NCI-H2107 treated with DMSO at 0.1 percent for 48 hours (cell line): ENCODE results near the gene TDRD7.
A peak's percentile ranks its signal among the peaks of the same experiment; 100 is the strongest.

ENCODE experiments used
- DNase-seq: peaks from one replicate; lab custom pipeline; 2025; ENCODE audit not compliant: unreplicated experiment; lab: John Stamatoyannopoulos, UW

TDRD7 gene, protein sequence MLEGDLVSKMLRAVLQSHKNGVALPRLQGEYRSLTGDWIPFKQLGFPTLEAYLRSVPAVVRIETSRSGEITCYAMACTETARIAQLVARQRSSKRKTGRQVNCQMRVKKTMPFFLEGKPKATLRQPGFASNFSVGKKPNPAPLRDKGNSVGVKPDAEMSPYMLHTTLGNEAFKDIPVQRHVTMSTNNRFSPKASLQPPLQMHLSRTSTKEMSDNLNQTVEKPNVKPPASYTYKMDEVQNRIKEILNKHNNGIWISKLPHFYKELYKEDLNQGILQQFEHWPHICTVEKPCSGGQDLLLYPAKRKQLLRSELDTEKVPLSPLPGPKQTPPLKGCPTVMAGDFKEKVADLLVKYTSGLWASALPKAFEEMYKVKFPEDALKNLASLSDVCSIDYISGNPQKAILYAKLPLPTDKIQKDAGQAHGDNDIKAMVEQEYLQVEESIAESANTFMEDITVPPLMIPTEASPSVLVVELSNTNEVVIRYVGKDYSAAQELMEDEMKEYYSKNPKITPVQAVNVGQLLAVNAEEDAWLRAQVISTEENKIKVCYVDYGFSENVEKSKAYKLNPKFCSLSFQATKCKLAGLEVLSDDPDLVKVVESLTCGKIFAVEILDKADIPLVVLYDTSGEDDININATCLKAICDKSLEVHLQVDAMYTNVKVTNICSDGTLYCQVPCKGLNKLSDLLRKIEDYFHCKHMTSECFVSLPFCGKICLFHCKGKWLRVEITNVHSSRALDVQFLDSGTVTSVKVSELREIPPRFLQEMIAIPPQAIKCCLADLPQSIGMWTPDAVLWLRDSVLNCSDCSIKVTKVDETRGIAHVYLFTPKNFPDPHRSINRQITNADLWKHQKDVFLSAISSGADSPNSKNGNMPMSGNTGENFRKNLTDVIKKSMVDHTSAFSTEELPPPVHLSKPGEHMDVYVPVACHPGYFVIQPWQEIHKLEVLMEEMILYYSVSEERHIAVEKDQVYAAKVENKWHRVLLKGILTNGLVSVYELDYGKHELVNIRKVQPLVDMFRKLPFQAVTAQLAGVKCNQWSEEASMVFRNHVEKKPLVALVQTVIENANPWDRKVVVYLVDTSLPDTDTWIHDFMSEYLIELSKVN

DNA sequence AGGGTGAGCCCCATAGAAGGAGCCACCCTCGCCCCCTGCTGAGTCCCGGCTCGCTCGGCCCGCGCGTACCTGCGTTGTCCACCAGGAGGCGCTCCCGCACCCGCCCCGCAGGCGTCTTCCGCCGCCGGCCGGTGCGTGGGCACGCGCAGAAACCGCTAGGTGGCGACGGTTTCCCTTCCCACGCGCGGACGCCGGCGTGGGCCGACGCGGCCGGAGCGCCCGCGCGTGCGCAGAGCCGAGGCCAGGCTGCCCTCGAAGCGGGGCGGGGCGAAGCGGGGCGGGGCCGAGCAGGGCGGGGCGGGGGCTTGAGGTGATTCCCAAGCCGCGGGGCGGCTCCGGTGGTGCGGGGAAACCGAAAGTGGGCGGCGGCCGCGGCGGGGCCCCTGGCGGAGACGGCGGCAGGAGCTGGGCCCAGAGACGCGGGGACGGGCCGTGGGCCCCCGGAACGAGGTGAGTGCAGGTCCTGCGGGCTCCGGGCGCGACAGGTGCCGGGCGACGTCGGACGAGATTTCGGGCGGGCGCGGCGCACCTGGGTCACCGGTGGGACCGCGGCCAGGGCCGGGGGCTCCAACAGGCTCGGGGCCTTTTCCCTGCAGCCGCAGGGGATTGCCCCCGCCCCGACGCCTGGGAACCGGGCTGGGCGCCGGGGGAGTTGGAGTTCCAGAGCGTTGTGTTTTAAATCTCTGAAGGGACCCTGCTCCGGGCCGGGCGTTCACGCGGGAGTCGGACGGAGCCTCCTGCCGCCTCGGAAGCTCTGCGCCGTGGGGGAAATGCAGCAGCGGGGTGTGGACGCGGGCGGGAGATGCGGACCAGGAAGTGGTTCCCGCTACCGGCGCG lies at the start of gene TDRD7:
TDRD7 (plus strand) TSS at position 308 of the 837 bp plus-strand sequence. CDS start 16,370 bp downstream, outside the sequence.
- peak; percentile 59 for DNase-seq

DNA sequence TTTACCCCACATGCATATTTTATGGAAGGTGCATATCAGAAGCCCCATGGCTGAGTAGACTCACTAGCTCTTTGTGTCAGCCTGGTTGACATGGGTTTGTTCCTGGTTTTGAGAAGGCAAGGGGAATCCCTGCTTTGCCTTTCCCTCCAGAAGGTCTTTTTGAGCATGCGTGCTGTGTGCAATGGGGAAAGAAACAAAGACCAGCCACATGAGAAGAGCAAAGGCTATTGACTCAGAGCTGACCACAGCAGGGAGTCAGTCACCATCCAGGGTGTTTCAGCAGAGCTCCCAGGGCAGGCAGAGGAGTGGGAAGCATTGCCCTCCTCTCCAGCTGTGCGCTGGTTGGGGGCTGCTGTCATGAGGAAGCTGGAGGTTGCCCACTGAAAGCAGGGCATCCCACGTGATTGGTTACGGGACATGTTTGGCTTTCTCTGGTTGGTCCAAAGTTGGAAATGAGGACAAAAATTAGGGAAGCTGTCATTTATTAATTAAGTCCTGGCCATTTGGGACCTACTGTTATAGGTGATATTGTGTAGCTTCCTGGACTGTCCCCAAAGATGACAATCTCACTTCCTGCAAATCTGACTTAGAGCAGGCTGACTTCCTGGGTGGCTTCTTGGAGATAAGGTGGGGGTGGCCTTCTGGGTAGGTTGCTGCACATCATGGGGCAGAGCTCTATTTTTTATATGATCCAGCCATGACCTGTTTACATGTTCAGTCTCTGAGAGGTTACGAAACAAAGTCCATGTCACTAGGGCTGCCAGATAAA lies 48.9 kb upstream of the TDRD7 start:
- DNase-seq = no peak

DNA sequence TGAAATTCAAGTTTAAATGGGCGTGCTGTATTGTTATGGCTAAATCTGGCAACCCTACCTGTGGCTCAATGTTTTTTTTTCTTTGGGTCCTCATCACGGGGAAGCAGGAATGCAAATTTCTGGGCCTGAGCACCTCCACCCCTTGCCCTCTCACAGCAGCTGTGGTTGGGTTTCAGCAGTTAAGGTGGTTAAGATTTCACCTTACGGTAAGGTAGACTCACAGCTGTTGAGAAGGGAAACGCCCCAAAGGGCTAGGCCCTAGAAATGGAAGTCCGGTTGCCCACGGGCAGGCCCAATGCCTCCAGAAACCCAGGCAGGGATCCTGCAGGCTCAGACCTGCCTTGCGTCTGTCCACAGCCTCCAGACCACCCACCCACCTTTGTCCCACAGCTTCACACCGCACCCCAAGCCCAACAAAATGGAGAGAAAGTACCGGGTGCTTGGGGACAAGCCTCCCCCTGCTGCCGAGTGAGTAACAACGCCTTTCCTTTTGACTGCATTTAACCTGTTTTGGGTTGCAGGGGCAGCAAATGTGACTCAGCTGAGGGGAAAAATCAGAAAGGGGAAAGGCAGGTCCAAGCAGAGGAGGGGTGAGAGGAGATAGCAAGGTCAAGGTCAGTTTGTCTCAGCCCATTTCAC lies 48.1 kb upstream of the TDRD7 start:
- DNase-seq = no peak

DNA sequence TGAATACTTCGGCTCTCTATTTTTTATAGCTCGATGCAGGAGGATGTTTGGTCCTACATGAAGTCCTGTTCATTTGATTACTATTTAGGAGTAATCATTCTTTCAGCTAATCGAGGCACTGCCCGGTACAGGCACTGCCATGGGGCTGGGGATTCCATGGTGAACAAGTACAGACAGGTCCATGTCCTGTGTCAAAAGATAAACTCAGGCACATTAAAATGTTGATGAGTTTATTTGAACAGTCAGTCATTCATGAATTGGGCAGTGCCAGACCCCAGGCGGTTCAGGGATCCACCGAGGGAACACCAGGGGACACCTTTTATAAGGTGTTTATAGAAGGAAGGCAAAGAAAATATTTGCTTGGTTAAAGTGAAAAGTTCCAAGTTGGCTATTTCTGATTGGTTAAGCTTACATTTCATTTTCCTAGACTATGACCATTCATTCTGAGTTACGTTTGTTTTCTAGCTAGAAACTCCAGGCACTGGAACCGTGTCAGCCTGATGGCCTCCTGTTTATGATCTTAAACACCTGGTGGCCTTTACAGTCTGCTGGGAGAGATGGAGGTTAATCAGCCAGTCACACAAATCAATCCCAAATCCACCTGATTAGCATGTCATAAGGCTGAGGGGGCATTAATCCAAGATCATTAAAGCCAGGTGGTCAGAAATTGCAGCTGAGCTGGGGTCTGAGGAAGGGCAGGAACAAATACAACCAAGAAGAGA lies 47.0 kb upstream of the TDRD7 start:
- DNase-seq = no peak

DNA sequence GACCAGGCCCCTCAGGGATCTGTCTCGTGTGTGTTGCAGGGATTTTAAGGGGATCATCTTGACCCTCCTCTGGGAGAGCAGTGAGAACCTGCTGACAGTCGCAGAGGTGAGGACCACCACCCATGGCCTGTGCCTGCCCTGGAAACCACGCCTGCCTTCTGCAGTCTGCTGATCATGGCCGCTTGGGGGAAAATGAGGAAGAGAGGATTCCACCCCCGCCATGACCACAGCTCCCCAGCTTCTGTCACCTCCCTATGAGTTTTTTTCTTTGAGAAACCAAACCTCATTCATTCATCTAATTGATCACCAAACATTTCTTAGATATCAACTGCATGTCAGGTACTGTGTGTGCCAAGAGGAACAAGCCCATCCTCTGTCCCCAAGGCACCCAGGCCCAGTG lies 46.3 kb upstream of the TDRD7 start:
- no peak for DNase-seq

DNA sequence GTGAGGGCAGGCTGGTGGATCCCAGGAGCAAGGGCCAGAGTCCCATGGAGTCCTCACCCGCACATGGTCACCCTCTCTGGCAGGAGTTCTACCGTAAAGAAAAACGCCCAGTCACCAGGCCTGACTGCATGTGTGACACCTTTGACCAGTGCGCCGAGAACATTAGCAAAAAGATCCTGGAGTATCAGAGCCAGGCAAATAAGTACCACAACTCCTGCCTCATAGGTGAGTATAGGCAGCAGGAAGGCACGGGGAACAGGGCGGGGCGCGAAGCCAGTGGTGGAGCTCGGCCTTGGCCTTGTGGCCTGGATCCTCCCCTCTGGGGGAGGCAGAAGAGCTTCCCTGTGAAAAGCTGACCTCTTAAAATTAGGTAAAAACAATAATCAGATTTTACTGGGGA lies 45.4 kb upstream of the TDRD7 start:
- no peak for DNase-seq

DNA sequence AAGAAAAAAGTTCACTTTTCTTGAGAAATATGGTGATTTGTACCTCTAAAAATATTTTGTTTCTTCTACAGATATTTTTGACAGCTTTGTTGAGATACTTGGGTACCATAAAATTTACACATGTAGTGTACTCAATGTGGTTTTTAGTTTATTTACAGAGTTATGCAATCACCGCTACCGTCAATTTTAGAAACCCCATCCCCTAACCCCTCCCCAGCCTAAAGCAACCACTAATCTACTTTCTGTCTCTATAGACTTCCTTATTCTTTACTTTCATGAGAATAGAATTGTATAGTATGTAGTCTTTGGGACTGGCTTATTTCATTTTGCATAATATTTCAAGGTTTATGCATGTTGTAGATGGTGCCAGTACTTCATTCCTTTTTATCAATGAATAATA lies 45.0 kb upstream of the TDRD7 start:
- no peak for DNase-seq

DNA sequence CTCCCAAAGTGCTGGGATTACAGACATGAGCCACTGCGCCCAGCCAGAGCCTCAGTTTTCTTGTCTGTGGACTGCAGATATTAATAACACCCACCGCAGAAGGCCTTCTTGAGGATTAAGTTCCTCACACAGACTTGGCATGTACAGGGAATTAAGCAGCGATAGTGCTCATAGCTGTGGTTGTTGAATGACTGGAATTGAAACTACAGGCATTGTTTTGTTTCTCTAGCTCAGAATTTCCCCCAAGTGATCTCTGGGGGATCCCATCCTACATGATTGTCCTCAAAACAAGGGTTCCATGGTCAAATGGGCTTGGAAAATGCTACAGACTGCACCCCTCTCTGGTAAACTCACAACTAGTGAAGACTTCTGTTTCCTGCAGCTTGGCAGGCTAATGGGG lies 44.2 kb upstream of the TDRD7 start:
- DNase-seq = no peak

DNA sequence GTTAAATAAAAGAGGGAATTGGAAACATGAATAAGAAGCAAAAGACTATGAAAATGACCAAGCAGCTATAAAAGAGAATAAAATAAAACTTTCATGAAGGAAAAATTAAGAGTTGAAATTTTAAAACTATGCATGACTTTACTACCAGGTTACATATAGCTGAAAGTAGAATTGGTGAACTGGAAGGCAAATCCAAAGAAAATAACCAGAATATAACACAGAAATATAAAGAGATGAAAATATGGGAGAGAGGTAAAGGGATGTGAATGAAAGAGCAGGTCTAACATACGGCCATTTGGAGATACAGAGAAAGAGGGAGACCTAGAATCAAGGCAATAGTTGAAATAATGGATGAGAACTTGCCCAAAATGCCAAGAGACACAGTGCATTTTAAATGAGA lies 42.9 kb upstream of the TDRD7 start:
- no peak for DNase-seq

DNA sequence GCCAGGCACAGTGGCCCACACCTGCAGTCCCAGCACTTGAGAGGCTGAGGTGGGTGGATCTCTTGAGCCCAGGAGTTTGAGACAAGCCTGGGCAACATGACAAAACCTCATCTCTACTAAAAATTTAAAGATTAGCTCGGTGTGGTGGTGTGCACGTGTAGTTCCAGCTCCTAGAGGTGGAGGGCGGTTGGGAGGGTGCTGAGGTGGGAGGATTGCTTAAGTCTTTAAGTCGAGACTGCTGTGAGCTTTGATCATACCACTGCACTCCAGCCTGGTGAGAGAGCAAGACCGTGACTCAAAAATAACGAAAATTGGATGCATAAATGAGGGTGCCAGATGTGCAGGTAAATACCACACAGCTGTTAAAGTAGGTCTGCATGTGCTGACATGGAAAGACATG lies 39.3 kb upstream of the TDRD7 start:
- no peak for DNase-seq

DNA sequence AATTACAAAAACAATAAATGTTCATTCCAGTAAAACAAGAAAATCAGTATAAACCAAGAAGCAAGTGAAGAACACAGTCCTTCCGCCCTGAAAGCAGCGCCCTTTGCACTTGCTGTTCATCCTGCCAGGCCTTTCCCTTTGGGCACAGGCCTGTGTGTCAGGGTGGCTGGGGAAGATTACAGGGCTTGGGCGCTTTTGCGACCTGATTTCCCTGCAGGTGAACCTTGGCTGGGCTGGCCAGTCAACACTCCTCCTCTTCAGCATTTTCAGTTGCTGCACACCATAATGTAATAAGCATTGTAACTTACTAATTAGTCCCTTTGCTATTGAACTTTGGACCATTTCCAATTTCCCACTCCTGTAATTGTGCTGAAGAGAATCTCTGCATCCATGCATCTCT lies 38.6 kb upstream of the TDRD7 start:
- DNase-seq = no peak

DNA sequence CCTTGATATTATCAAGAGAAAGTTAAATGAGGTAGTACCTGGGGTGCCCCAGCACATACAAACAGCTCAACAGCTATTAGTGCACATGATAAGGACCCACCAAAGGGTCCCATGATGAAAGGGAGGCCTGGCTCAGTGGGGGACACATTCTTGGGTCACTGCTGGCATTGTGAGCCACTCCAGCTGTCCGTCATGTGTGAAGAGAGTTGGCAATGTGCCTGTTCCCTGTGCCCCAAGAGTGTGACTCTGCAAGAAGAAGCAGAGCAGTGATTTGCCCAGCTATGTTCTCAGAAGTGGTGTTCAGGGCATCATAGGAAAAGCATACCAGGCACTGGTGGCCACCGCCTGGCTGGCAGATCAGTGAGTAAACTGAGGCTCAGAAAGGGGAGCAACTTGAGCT lies 37.1 kb upstream of the TDRD7 start:
- DNase-seq = no peak

DNA sequence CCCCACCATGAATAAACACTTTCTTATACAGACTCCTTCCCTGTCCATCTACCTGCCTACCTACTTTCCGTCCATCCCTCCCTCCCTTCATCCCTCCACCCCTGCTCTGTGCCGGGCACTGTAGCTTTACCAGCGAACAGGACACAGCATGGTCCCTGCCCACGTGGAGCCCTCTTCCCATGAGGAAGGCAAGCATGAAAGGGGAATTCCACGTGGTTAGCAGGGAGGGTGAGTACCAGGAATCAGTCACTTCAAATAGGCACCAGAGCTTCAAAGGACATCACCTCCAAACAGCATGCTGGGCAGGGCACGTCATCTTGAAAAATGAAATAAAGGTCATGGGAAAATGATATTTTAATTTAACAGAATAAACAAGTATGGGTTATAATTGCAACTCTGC lies 35.0 kb upstream of the TDRD7 start:
- no peak for DNase-seq

DNA sequence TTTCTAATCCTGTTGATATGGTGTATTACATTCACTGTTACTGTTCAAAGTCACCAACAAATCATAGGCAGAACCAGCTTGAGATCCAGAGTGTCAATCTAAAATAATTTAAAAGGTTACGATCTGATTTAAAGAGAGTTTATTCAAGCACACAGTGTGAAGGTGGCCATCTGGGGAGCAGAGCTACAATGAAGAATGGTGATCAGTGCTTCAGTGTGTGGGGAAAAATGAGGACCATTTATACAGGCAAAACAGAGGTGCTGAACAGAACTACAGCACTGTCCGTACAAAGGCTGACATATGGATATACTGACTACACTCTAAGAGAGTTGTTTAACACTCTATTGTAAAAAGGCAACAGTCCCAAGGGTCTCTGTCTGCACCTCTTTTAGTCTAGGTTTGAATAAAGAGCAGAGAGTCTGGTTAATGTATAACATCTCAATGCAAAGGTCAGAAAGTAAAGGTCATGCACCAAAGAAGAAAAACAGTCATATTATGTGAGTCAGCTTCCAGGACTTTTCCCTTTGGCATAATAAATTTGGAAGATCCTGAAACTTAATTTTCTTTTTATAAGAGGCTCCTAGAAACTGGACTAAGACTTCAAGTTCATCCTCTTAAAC lies 29.7 kb upstream of the TDRD7 start:
- no peak for DNase-seq

DNA sequence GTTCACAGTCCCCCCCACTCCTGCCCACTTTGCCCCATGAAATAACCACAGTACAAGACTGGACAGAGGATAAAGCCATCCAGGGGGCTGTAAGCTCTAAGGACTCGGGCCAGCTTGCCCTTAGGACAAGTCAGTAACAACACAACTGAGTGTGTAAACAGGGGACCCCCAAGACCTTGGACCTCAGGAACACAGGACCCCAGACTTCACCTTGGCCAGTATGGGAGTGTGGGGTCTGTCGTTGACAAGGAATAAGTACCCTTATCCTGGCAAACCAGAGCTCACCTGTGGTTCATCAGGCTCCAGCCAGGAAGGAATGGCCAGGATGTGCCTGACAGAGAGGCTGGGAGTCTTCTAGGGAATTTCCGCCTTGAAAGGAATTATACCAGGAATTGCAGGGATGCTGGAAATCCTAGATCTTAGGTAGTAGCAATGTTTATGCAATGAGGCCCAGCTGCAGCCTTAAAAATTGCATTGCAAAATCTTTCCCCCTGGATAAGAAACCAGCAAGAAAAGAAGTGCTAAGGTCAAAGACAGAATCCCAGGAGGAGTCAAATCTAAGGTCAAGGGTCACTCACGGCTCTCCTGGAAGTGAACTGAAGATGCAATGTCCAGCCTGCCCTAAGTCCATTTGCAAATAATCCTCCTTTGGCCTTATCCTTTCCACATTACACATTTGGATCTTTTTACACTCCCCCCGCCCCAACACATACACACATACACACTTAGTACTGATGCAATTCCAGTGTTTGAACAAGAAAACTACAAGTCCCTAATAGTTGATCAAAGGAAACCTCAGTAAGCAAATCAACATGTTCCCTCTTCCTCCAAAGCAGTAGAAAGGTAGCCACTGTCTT lies 27.3 kb upstream of the TDRD7 start:
- no peak for DNase-seq

DNA sequence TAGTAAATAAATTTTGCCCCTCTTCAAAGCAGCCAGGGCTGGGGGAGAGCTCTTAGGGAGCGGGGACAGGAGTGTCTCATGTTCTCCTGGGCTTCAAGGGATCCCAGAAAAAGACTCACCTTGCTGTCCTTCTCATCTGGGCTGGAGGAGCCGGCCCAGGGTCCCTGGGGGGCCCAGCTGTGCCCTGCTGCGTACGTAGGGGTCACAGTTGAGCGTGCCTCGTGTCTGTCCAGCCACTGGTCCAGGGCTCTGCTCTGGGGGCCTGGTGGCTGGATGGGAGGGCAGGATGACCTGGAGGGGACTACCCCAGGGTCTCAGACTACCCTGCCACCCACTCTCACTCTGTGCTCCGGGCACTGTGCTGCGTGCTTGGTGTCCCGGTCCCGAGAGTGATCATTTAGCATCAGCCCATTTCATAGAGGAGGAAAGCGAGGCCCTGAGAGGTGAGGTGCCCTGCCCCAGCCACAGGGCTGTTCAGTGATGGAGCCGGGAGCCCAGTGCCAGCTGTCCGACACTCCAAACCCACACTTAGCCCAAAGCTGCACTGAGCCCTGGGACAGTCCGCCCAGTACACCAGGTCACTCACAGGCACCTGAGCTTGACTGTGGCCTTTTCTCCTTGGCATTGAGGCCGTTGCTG lies 26.2 kb upstream of the TDRD7 start:
- no peak for DNase-seq

DNA sequence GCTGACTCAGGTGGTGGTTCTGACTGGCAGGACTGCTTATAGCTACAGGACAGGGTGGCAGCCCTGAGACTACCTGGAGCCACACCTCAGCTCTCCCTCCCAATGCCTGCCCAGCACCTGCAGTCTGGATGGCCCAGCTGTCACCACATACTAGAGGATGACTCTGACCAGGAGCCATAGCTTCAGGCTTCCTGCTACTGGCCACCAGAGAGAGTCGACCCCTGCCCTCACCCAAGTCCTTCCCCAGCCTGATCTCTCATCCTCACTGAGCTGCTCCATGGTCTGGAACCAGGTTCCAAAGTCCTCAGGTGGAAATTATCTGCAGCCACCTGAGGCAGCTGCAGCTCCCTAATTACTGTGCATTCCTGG lies 25.6 kb upstream of the TDRD7 start:
- no peak for DNase-seq
